ENCODE measurements around the gene NDUFS2.
"Not testable (repeated sequence)": the region's sequence is repeated elsewhere in the genome, so short reads cannot be mapped to it uniquely, and the experiment has no call there.

The NDUFS2 gene

DNA sequence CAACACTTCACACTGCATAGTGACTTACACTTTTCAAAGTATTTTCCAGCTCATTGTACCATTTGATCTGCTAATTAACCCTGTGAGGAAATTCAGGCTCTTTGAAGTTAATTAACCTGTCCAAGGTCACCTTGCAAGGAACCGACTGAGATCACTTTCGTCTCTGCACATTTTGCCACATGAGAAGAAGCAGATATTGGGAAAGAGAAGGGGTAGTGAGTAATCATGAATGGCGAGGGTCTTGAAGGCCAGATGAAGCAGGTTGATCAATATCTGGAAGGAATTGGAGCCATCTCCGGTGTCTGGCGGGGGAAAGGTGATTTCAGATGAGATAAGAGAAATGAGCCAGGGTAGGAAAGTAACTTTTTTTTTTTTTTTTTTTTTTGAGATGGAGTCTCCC is 17.8 kb downstream of the NDUFS2 start:
- TF ChIP-seq, protein P1, sequence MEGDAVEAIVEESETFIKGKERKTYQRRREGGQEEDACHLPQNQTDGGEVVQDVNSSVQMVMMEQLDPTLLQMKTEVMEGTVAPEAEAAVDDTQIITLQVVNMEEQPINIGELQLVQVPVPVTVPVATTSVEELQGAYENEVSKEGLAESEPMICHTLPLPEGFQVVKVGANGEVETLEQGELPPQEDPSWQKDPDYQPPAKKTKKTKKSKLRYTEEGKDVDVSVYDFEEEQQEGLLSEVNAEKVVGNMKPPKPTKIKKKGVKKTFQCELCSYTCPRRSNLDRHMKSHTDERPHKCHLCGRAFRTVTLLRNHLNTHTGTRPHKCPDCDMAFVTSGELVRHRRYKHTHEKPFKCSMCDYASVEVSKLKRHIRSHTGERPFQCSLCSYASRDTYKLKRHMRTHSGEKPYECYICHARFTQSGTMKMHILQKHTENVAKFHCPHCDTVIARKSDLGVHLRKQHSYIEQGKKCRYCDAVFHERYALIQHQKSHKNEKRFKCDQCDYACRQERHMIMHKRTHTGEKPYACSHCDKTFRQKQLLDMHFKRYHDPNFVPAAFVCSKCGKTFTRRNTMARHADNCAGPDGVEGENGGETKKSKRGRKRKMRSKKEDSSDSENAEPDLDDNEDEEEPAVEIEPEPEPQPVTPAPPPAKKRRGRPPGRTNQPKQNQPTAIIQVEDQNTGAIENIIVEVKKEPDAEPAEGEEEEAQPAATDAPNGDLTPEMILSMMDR (IDR thresholded peaks at IDR 0.05; ENCODE audit: low read depth, low read length), result no peak
- no peak overlapping the region for H3K4me3 ChIP-seq (replicated peaks in 1 of 2; ENCODE audit: low read depth in 2 of 2, low read length in 2 of 2)
- DNase-seq (ENCODE audit: low read depth in 2 of 2), result no peak

DNA sequence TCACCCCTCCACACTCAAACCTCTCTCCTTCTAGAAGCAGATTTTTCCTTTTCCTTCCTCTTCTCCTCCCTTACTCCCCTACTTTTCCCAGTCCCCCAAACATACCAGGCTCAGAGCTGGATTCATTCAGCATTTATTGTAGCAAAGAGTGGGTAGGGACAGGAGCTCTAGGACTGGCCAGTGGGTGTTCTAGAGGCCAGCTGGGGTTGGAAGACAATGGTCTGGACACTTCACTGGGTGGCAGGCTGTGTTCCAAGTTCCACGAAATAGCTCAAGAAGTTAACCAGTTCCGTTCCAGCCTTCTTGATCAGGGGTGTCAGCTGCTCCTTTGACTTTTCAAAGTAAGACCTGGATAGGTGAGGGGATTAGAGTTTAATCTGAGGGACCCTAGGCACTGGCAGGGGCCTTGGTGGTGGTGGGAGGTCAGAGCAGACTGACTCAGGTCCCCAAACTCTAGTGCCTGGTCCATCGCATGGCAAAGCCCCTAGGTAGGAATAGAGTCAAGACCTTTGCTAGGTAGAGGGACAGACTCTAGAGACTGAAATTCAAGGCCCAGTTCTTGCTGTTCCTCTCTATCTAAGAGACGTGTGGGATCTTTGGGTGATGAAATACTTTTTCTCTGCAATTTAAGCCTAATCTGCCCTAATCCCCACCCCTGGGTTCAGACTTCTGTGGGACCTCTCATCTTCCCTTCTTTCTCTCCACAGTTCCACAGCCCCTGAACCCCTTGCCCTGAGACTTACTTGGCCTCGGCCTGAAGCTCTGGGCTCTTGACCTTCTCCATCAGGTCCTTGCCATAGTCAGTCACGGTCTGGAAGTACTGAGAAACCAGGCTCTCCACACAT is 20.2 kb downstream of the NDUFS2 start:
- TF ChIP-seq, protein P1 (IDR thresholded peaks at IDR 0.05; ENCODE audit: low read depth, low read length), result no peak
- DNase-seq (ENCODE audit: low read depth in 2 of 2), result no peak
- H3K4me3 ChIP-seq (replicated peaks in 1 of 2; ENCODE audit: low read depth in 2 of 2, low read length in 2 of 2), result no peak overlapping the region

DNA sequence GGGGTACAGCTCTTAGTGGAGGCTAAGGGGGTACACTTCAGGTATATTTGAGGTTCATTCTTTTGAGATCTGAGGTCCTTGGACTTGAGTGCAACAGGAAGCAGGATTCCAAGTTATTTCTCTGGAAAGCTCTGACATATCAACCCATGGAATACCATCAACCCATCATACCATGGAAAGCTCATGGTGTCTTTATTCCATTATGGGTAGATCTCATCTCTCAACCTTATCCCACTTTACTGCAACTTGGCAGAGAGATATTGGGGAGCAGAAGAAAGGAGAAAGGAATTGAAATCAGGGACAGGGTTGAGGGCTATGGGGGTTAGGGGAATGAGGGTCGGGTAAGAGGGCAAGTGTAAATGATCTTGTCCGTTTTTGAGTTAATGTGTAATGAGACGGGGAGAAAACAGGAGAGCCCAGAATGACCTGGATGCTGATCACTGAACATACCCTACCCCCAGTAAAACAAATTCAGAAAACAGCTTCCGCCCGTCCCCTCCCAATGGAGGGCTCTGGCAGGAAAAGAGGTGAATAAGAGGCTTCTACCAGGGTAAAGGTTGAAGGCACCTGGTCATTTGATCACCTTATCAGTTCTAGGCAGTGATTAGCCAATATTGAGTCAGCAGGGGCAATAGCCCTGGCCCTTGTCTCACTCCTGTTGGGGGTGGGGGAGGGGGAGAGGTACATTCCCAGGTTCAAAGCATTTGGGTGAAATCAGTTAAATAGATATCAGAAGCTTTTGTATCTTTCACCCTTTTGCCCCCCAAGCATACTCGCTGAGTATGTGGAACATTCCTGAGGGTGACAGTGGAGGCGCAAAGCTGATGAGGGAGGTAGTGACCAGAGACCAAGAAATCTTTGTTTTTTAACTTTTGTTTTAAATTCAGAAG is 21.9 kb downstream of the NDUFS2 start:
- TF ChIP-seq, protein P1 (IDR thresholded peaks at IDR 0.05; ENCODE audit: low read depth, low read length), result no peak
- no peak for DNase-seq (ENCODE audit: low read depth in 2 of 2)
- no peak overlapping the region for H3K4me3 ChIP-seq (replicated peaks in 1 of 2; ENCODE audit: low read depth in 2 of 2, low read length in 2 of 2)

DNA sequence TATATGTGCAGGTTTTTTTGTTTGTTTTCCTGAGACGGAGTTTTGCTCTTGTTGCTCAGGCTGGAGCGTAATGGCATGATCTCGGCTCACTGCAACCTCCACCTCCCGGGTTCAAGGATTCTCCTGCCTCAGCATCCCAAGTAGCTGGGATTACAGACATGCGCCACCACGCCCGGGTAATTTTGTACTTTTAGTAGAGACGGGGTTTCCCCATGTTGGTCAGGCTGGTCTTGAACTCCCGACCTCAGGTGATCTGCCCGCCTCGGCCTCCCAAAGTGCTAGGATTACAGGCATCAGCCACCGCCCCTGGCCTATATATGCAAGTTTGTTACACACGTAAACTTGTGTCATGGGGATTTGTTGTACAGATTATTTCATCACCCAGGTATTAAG is 22.5 kb downstream of the NDUFS2 start:
- DNase-seq (ENCODE audit: low read depth in 2 of 2); H3K4me3 ChIP-seq (replicated peaks in 1 of 2; ENCODE audit: low read depth in 2 of 2, low read length in 2 of 2): not testable (repeated sequence)

DNA sequence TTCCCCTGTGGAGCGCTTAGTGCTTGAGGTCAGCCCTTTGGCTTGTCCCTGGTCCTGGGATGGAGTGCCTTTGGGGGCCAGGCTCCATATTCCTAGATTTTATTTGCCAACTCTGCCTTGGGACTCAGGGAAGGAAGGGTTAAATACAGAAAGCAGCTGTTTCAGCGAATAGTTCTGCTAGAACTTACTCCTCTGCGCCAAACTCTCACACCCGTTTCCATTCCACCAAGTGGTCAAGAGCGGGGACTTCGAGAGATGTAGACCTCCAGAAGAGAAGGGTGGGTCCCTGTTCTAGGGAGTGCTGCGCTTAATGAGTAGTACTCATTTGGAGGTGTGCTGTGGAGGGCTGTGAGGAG is 23.0 kb downstream of the NDUFS2 start:
- no peak for DNase-seq (ENCODE audit: low read depth in 2 of 2)
- no peak overlapping the region for H3K4me3 ChIP-seq (replicated peaks in 1 of 2; ENCODE audit: low read depth in 2 of 2, low read length in 2 of 2)
- TF ChIP-seq, protein P1 (IDR thresholded peaks at IDR 0.05; ENCODE audit: low read depth, low read length), result no peak

DNA sequence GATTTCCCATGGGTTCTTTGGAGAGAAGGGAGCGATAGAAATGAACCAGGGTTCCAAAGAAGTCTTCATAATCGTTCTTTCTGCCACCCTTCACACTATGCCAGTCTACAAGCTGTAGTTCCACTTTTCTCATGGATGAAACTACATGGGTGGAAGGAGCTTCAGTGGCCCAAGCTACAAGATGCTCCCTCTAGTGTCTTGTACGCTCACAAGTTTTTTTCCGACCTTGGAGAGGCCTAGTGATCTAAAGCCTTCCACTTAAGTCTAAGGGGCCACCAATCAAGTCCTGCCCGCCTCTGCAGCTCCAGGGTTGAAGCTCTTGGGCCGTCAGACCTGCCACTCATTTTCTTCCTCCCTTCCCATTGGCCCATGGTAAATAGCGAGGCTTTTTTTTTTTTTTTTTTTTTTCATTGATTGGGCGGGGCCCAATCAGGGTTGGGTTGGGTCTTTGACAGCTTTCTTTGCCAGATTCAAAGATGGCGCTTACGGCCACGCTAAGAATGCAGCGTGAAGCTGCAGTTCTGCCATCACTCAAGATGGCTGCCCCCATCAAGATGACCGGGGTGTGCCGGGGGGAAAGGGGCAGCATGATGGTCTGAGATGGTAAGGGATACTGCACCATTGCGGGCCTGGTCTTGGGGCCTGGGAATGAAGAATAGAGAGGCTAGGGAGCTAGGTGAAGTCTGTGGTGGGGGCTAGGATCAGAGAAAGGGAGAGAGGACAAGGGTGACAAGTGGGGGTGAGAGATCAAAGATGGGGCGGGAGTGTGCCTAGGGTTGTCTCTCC is 23.6 kb downstream of the NDUFS2 start, which contains the start of gene TOMM40L:
Gene TOMM40L (plus strand): TSS at position 527 of the 786 bp plus-strand sequence. CDS start 430 bp downstream, outside the sequence.
- peak within 1 kb of the TSS; percentile 94 to 95 for H3K4me3 ChIP-seq (replicated peaks in 1 of 2; ENCODE audit: low read depth in 2 of 2, low read length in 2 of 2)
- peak; percentile 100 for DNase-seq (ENCODE audit: low read depth in 2 of 2)
- TF ChIP-seq, protein P1 (IDR thresholded peaks at IDR 0.05; ENCODE audit: low read depth, low read length), result peak; percentile 76
